Measurements from ENCODE around the gene LHX1. TPM values are rescaled to one million over a fixed set of nuclear protein-coding genes. Genes with fewer than 3 reads are reported as not detected.

The LHX1 gene
- total and polyA plus RNA-seq, 10 donors, result not detected

DNA sequence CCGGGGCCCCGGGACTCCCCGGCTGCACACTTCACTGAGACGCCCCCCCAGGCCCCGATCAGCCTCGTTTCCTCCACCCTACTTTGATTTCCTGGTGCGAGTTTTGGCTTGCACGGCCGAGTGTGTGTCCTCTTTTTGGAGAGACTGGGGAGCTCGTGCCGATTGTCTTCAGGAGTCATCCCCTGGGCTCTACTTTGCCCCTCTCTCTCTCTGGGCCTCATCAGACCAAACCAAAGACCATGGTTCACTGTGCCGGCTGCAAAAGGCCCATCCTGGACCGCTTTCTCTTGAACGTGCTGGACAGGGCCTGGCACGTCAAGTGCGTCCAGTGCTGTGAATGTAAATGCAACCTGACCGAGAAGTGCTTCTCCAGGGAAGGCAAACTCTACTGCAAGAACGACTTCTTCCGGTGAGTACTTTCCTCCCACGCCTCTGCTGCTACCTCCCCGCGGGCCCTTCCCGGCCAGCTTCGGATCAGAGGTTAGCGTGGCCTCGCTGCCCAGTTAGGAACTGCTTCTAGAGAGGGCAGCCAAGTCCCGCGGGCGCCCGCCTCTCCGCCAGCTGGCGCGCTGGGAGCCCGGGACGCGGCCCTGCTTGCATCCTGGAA, 787 bp downstream of the LHX1 start:
- TF ChIP-seq POLR2AphosphoS5 (IDR thresholded peaks at IDR 0.05), result no peak
- no peak for TF ChIP-seq POLR2A (IDR thresholded peaks at IDR 0.05)
- TF ChIP-seq, protein P1, sequence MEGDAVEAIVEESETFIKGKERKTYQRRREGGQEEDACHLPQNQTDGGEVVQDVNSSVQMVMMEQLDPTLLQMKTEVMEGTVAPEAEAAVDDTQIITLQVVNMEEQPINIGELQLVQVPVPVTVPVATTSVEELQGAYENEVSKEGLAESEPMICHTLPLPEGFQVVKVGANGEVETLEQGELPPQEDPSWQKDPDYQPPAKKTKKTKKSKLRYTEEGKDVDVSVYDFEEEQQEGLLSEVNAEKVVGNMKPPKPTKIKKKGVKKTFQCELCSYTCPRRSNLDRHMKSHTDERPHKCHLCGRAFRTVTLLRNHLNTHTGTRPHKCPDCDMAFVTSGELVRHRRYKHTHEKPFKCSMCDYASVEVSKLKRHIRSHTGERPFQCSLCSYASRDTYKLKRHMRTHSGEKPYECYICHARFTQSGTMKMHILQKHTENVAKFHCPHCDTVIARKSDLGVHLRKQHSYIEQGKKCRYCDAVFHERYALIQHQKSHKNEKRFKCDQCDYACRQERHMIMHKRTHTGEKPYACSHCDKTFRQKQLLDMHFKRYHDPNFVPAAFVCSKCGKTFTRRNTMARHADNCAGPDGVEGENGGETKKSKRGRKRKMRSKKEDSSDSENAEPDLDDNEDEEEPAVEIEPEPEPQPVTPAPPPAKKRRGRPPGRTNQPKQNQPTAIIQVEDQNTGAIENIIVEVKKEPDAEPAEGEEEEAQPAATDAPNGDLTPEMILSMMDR (IDR thresholded peaks at IDR 0.05 in 8 of 11, conservative IDR thresholded peaks at IDR 0.05 in 3 of 11), result no peak
- H3K4me3 ChIP-seq, result peak overlapping the region in 5 of 8 donors; percentile 16 to 57 (median 25)
- intact Hi-C loops (cut with DNase I; ENCODE audit: low total_unique reads), result no loop called here
- H3K36me3 ChIP-seq, result no peaks in the 10 kb centered on the region
- peaks cover 63 to 100% (median 100%) of the 10 kb centered on the region in 7 donors for H3K27me3 ChIP-seq (replicated peaks in 1 of 7)
- DNase-seq, result no peak
- peaks cover 57 to 98% (median 80%) of the 10 kb centered on the region in 6 donors for H3K4me1 ChIP-seq
- H3K9me3 ChIP-seq, result peaks cover 0 to 4% (median 0%) of the 10 kb centered on the region in 8 donors
- H3K27ac ChIP-seq, result no peak overlapping the region
- WGBS, 5 donors, result 3 to 7% (median 3%) methylated on average over 33 to 36 of the region's 36 CpGs

DNA sequence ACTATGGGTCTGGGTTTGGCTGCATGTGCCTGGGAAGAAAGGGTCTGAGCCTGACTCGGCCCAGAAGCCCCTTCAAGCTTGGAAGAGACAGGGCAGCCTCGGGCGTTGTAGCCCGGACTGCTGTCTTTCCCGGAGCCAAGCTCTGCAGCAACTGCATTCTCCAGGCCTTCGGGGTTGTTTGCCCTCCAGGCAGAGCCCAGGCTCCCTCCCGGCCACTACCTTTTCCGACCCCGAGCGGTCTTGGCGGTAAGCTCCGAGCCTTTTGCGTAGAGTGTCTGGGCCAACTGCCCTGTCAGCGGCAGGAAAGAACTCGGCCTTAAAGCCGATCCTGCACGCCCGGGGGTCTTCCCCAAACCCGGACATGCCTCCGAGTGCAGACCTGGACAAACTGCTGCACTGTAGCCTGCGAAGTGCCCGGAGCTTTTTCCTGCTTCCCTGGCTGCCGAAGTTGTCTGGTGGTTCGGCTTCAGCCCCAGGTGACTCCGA, 1.3 kb downstream of the LHX1 start:
- peaks cover 54 to 98% (median 79%) of the 10 kb centered on the region in 6 donors for H3K4me1 ChIP-seq
- DNase-seq, result no peak
- no peaks in the 10 kb centered on the region for H3K36me3 ChIP-seq
- intact Hi-C loops (cut with DNase I; ENCODE audit: low total_unique reads), result no loop called here
- H3K4me3 ChIP-seq, result peak overlapping the region in 1 of 8 donors; percentile 57
- H3K9me3 ChIP-seq, result peaks cover 0 to 4% (median 0%) of the 10 kb centered on the region in 8 donors
- 2 to 8% (median 4%) methylated on average over 18 to 25 of the region's 25 CpGs for WGBS, 5 donors
- H3K27ac ChIP-seq, result no peak overlapping the region
- no peak for TF ChIP-seq POLR2AphosphoS5 (IDR thresholded peaks at IDR 0.05)
- no peak for TF ChIP-seq POLR2A (IDR thresholded peaks at IDR 0.05)
- TF ChIP-seq, protein P1 (IDR thresholded peaks at IDR 0.05 in 8 of 11, conservative IDR thresholded peaks at IDR 0.05 in 3 of 11), result no peak
- peaks cover 67 to 100% (median 100%) of the 10 kb centered on the region in 7 donors for H3K27me3 ChIP-seq (replicated peaks in 1 of 7)

- no peak overlapping the region for H3K27ac ChIP-seq
- TF ChIP-seq POLR2AphosphoS5 (IDR thresholded peaks at IDR 0.05), result no peak
- TF ChIP-seq, protein P1 (IDR thresholded peaks at IDR 0.05 in 8 of 11, conservative IDR thresholded peaks at IDR 0.05 in 3 of 11), result no peak
- no peak for TF ChIP-seq POLR2A (IDR thresholded peaks at IDR 0.05)
- intact Hi-C loops (cut with DNase I; ENCODE audit: low total_unique reads), result no loop called here
- peaks cover 64 to 100% (median 100%) of the 10 kb centered on the region in 7 donors for H3K27me3 ChIP-seq (replicated peaks in 1 of 7)
- 9 to 14% (median 10%) methylated on average over 25 to 43 of the region's 43 CpGs for WGBS, 5 donors
- H3K4me3 ChIP-seq, result no peak overlapping the region
- no peak for DNase-seq
- H3K4me1 ChIP-seq, result peaks cover 48 to 93% (median 73%) of the 10 kb centered on the region in 6 donors
- H3K36me3 ChIP-seq, result no peaks in the 10 kb centered on the region
- H3K9me3 ChIP-seq, result peaks cover 0 to 4% (median 0%) of the 10 kb centered on the region in 8 donors
These were observed 2.0 kb downstream of the LHX1 start for GRCh38 chr17:36939052-36939801.
